ENCODE data around the gene TTC39B.

The TTC39B gene

GRCh38 chr9:15132091-15132490, 174.9 kb downstream of the TTC39B start:
- DNase-seq (ENCODE audit: extremely low spot score) = no peak
- CTCF ChIA-PET = no interaction called here
- no peak for TF ChIP-seq CTCF (IDR thresholded peaks at IDR 0.05; ENCODE audit: control extremely low read depth, extremely low read depth, low read depth, missing control alignments)
- POLR2A ChIA-PET = no interaction called here

- POLR2A ChIA-PET = no interaction called here
- CTCF ChIA-PET = interaction anchor here (0.7 kb wide), 1 partner anchor 27 kb away, joined by 3 read pairs; no protein-coding TSS in a partner anchor
- TF ChIP-seq CTCF (IDR thresholded peaks at IDR 0.05; ENCODE audit: control extremely low read depth, extremely low read depth, low read depth, missing control alignments) = no peak
- DNase-seq (ENCODE audit: extremely low spot score) = no peak
Observed at GRCh38 chr9:15131094-15131493, 175.9 kb downstream of the TTC39B start.

- CTCF ChIA-PET = interaction anchor here (1.0 to 2.1 kb wide), 3 partner anchors 13 to 24 kb away, joined by 3 to 7 read pairs (median 3); no protein-coding TSS in a partner anchor
Observed at GRCh38 chr9:15127831-15128230, 179.2 kb downstream of the TTC39B start.

GRCh38 chr9:15121630-15122029, 185.4 kb downstream of the TTC39B start:
- DNase-seq (ENCODE audit: extremely low spot score) = no peak
- no peak for TF ChIP-seq CTCF (IDR thresholded peaks at IDR 0.05; ENCODE audit: control extremely low read depth, extremely low read depth, low read depth, missing control alignments)
- ChIA-PET POLR2A (interaction anchor here (0.6 kb wide), 1 partner anchor 440 kb away, joined by 4 read pairs; no protein-coding TSS in a partner anchor), CTCF (interaction anchor here (1.8 kb wide), 1 partner anchor 18 kb away, joined by 4 read pairs; no protein-coding TSS in a partner anchor)

More at GRCh38 chr9:15127831-15128230, 179.2 kb downstream of the TTC39B start:
- TF ChIP-seq CTCF (IDR thresholded peaks at IDR 0.05; ENCODE audit: control extremely low read depth, extremely low read depth, low read depth, missing control alignments) = no peak
- POLR2A ChIA-PET = no interaction called here
- DNase-seq (ENCODE audit: extremely low spot score) = no peak

- no peak for DNase-seq (ENCODE audit: extremely low spot score)
- no peak for TF ChIP-seq CTCF (IDR thresholded peaks at IDR 0.05; ENCODE audit: control extremely low read depth, extremely low read depth, low read depth, missing control alignments)
- ChIA-PET CTCF (interaction anchor here (1.9 to 2.9 kb wide), 2 partner anchors 11 to 19 kb away, joined by 8 to 15 read pairs; no protein-coding TSS in a partner anchor), POLR2A (no interaction called here)
Observed at GRCh38 chr9:15116130-15116580, 190.9 kb downstream of the TTC39B start.

- CTCF ChIA-PET = interaction anchor here (1.9 to 2.9 kb wide), 2 partner anchors 11 to 20 kb away, joined by 8 to 15 read pairs; no protein-coding TSS in a partner anchor
- POLR2A ChIA-PET = no interaction called here
- no peak for TF ChIP-seq CTCF (IDR thresholded peaks at IDR 0.05; ENCODE audit: control extremely low read depth, extremely low read depth, low read depth, missing control alignments)
- DNase-seq (ENCODE audit: extremely low spot score) = no peak
Observed at GRCh38 chr9:15115702-15116101, 191.3 kb downstream of the TTC39B start.

Data from GM10248 (cell line).